SHP77 (cell line): ENCODE measurements around the gene ZNF800.

Experiments
- DNase-seq, 2 experiments: peaks; one replicate each; lab custom pipeline; 2025; lab: John Stamatoyannopoulos, UW

Gene ZNF800

DNA sequence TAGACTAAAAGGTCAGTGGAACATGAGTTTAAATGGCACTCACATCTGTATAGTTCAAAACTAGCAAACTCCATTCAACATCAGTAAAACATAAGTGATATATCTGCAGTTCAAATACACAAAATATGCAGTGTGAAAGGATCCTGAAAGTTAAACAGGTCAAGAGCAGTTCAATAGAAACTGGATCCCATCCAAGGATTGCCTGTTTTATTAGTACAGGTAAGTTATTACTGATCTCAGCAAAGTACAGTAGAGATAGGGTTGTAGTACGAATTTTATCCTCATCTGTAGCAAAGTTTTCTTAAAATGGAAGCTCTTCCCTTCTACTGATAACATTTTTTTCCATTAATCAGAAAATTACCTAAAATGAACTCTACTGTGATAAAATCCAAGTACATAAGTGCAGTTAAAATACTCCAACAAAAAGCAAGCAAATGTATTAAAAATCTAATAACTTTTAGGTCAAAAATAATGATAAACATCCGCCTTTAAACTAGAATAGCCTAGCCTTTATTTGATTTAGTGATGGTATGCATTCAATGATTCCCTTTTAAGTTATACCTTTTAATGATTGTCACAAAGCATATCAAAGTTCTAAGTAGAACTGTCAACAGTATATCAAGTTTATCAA lies 2.2 kb downstream of the ZNF800 start:
- no peak for DNase-seq

DNA sequence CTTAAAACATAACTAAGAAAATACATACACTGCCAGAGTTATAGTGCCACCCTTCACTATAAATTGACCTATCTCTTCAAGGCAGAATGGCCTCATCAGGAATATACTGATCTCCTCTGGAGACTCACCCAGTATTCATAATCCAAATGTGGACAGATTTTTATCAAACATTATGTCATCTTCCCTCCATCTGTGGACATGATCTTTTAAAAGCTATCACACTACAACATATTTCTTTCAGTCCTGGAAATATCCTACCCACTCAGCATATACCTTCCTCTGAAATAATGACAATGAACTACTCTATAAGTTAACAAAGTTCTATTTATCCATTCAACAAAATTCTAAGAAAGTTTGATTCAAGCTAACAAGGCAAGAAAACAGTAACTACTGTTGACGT lies 3.2 kb downstream of the ZNF800 start:
- DNase-seq: no peak

DNA sequence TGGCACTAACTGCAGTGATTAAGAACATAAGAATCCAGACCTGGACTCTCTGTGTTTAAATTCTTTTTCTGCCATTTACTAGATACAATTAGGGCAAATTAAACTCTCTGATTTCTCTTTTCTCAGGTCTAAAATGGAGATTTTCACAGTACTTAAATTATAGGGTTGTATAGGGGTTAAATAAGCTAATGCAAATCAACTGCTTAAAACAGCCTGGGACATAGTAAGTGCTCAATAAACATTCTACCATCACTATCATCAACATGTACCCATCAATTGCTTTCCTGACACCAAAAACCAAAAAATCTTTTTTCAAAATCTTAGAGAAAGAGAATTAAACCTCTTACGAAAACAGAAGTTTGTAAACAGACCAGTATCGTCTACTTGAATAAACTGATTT lies 4.5 kb downstream of the ZNF800 start:
- no peak for DNase-seq

DNA sequence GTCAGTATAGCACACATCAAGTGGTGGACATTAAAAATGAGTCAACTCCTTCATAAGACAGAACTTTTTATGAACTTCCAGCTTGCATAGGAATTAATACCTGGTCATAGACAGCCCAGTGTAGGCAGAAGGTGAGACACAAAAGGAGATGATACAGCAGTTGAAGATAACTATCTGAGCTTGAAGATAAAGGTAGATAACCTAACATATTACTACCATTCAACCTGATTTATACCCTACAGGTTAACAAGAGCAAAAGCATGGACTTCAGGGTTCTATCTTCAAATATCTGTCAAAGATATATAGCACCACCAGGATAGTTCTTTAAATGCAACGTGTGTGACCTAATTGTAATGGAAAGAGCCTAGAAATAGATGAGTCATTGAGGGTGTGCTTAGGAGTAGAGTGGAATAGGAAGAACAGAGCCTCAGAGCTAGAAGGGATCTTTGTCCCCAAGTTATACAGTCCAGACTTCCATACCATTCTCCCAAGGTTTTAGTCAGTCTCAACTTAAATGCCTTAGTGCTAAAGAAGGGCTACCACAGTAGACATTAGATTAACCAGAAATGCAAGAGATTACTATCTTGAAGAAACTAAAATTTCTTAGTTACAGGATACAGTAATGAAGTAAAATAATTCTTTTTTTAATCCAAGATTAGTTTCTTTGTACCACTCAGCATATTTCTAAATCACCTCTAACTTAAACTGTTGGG lies 9.2 kb downstream of the ZNF800 start:
- no peak for DNase-seq

DNA sequence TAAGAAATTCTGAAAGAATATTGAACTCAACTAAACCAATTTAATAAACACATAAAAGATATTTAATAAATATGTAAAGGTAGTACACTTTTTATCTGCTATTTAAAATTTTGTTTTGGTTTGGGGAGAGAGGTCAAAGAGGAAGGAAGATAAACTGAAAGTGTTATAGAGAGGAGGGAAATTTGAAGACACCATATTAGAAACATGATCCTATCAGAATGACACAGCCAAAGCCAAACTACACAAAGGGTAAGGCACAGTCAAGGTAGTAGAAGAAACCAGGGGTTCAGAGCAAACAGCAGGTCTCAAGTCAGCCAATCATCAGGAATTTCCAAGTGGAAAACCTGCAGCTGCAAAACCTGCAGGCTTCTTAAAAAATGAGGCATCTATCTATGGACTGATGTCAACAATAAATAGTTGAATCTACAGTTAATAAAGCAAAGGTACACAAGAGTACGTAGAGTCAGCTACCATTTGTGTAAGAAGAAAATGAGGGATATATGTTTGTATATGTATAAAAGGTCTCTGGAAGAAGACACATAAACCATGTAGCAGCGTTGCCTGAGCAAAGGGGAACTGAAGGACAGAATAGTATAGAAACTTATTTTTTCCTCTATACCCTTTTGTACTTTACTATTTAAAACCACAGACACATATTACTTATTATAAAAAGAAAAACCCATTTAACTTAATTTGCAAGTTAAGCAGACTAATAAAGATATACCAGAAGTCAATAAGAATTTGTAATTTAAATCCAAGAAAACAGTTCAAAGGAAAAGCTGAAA lies 10.0 kb downstream of the ZNF800 start:
- DNase-seq: no peak

DNA sequence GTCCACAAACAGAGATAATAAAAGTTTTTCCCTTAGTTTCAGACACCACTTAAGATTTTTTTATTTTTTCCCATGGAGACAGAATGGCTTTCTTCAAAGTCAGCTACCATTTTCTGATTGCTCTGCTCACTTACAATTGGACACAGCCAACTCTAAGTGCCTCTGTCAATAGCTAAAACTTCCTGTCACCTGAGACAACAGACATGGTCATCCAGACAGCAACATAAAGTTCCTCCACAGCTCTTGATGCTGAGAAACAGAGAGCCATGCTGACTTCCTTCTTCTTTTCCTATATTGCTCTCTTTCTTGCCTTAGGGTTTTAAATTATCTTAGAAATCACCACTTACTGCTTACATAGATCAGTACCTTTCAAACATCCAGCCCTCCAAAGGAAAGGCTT lies 12.0 kb downstream of the ZNF800 start:
- DNase-seq: no peak

DNA sequence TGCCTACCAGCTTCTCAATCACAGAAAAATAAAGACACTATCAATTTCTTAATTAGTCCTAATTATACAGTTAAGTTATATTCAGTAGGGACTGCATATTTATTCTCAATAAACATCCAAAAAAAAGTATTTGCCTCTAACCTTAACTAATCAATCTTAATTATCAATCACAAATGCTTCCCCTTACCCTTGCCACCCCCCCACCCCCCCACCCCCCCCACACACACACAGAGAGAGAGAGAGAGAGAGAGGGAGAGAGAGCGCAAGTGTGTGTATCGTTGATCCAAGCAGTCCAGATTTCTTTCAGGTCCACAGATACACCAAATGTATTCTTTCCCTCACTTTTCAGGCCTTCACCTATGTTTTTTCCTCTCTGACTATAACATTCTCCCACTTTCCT lies 12.9 kb downstream of the ZNF800 start:
- no peak for DNase-seq

DNA sequence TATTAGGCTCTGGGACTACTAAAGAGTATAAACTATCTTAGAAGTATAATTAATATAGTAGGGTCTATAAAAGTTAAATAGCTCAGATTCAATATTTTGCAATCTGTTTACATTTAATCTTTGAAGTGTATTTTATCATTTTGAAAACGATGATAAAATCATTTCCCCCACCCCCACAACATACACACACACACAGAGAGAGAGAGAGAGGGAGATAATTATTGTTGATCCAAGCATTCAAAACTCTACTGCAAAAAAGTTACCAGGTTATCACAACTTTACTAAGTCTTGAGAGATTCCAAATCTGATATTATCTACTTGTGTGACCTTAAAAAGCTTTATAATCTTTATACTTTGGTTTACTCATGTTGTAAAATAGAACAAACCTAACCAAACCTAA lies 14.0 kb downstream of the ZNF800 start:
- no peak for DNase-seq

DNA sequence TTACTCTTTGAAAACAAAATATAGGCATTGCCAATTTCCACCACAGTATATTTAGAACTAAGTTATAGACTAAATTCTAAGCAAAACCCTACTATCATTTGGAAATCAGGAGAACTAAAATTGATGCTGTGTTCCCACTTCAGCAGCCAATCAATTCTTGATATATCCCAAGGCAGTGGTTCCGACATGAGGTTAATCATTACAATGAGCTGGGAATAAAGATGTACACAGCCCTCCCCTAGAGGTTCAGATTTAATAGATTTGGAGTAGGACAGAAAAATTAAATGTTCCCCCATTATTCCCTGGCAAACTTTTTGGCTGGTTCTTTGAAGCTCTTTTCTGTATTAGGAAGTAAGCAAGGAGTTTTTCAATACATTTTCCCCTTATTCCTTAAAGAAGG lies 15.1 kb downstream of the ZNF800 start:
- no peak for DNase-seq

DNA sequence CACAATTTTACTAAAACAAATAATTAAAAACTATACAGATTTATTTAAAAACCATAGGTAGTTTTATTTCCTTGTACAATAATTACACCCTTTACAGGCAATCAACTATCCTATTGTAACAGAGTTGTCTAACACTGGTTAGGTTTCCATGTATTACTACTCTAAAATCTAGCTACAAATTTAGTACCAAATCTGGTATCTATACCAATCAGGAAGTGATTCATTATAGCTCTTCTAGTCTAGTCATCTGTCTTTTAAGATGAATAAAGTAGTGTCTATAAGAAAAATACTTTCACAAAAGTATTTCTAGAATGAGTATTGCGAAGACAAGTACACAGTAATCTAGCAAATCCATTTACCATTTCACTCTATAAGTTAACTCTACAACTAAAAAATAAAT lies 16.9 kb downstream of the ZNF800 start:
- DNase-seq: no peak

DNA sequence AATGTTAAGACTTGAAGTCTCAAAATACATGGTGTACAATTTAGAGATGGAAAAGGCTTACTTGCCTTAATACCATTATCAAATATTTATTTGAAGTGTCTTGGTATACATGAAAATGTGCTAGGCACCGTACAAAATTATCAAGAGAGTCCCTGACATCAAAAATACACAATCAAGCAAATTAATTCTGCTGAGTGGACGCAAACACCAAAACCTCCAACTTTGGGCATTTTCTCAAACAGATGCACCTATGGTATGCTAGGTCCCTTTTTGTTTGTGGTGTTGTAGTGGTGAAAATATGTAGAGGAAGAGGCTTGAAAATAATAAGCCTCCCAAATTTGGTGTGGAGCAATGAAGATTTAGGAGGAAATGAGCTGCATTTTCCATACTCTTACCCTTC lies 24.8 kb downstream of the ZNF800 start:
- no peak for DNase-seq

DNA sequence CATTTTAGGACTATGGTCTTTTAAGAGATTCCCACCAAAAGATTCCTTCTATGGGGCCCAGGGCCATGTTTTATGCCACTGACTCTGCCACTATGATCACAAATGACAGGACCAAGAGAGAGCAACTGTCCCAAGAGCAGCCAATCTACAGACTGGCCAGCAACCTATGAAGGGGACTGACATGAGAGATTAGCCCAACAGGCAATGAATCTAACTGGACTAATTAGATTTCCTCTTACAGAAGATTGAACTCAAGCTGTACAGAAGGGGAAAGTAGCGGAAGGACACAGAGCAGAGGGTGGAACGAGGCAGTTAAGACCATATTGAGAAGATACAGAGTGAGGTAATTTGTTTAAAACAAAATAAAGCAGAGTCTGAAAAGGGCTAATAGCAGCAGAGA lies 25.8 kb downstream of the ZNF800 start:
- DNase-seq: no peak

DNA sequence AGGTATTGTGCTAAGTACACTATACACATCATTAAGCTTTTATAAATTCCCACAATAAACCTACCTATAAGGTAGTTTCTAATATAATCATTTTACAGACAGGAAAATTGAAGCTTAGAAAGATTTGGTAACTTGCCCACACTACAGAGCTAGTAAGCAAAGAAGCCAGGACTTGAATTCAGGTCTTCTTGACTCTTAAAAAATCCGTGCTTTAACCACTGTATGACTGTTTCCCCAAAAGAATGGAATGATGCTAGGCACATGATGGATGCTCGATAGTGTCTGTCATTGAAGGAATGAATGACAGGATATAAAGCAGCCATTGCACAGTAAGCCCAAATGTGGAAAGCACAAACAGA lies 26.6 kb downstream of the ZNF800 start:
- DNase-seq: no peak

DNA sequence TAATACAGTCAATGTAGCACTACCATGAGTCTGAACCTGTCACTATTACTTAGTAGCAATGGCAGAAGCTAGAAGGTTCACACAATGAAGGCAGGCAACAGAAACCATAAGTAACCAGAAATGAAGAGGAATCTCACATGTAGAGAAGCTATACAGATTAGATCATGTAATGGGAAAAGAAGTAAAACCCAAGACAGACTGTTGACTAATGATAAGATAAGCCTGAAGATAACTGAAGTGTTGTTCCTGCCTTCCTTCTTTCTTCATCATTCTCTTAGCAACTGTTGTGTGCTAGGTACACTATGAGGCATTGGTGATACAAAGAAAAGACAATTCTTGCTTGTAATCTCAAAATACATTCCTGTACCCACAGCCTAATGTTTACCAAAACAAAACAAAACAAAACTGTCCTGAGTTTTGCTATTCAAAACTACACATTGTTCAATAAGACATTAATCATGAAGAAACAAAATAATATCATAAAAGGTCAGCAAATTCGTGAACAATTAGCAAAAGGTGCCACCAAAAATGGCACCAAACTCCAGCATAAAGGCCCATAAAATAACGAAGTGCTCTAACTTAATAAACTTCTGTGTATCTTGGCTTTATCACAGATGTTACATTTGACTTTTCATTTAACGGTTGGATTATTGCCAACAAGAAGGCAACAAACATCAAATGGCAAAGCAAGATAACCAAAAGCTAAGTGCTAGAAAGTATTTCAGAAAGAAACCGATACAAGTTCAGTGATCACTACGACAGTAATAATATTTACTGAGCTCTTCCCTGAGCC lies 27.1 kb downstream of the ZNF800 start:
- DNase-seq: no peak

DNA sequence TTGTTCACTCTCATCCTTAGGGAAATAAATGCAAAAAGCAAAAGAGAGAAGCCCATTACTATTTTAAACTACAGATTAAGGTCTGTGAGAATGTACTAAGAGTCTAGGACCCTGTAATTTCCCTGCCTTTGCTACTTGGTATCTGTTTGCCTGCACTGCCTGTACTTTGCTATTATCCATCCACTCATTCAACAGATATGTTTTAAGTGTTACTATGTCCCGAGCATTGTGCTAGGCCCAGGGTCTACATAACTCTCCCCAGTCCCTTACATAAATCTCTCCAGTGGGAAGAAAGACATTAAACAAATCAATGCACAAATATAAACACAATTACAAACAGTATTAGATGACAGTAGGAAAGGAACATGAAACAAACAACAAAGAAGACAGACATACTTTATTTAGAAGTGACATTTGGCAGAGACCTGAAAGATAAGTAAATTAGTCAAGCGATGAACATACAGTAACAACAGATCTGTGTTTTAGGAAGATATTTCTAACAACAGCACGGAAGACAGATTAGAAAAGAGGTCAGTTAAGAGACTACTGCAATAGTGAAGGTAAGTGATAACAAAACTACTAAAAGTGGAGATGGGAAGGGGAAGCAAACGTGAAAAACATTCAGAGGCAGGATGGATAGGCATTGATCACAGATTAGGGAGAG lies 30.0 kb downstream of the ZNF800 start:
- DNase-seq: no peak

DNA sequence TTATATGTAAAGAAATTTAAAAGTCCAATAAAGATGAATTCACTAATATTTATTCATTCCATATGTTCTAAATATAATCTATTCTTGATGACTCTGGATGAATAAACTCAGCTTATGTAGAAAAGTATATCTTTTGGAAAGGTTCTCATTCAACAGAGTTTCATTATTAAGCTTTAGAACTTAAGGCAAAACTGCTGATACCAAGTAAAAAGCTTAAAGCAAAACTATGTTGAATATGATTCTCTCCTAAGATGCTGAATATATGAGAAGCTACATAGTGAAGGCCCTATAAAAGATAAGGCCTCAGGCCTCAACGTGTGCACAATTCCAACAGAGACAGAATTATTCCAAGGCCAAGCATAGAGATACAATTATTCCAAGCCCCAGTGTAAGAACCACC lies 30.8 kb downstream of the ZNF800 start:
- DNase-seq: no peak

DNA sequence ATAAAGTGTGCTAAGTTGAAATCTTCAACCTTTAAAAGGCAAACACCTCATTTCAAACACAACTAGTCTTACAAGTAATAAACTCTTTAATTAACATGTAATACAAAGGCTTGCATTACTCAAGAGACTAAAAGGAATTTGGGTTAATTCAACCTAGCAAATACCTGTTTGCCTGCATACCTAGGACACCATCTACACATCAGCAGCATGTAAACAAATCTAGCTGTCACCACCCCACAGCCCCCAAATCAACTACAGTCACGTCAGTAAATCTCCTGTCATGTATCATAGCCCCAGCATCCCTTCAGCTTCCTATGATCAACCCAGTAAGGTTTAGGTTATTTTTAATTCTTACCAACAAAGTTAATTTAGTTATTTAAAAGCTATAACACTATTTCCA lies 33.5 kb downstream of the ZNF800 start:
- no peak for DNase-seq

DNA sequence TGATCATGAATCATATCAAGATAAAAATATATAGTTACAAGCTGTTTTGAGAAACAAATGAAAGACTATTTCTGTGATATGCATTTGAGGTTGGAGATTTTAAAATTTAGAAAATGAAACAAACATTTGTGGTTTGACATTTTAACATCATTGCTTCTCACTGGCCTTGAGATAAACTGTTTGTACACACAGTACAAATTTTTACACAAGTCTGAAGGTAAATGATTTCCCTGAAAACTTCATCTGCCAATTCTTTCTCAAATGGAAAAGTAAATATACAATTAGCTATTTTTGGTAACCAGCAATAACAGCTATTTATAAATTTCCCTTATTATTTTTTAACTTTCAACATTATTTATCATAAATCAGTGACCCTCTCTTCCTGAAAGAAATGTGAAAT lies 38.6 kb downstream of the ZNF800 start:
- no peak for DNase-seq

DNA sequence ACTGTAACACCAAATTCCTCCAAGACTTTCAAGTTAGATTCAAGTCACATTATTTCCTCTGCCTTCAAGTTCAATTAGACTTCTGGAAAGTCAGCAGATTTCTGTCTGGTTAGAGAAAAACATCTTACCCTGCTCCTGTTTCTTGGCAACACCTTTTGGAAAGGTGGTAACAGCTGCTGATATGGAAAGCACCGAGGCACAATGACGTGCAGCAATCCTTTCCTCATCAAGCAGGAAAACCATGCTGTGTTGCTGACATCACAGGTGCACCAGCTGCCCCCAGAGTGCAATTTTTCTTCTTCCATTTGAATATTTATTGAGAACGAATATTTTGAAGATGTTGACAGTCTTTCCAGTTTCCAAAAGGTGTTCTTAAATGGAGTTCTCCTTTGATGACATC lies 41.9 kb downstream of the ZNF800 start:
- no peak for DNase-seq

DNA sequence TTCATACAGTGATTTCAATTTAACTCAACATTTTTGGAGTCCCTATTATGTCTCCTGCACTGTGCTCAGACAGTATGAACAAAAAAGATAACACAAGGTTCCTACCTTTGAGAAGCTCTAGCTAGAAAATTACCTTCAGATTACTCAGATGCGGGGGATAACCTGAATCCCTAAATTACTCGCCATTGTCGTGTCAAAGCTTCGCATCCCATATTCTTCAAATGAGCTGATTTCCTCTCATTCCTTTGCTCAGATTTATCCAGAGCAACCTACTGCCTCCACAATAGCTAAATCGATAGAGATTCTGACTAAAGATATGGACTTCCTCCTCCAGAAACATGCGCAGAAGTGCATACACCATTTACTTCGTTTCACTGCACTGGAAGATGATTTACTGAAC lies 42.6 kb downstream of the ZNF800 start:
- DNase-seq: no peak

DNA sequence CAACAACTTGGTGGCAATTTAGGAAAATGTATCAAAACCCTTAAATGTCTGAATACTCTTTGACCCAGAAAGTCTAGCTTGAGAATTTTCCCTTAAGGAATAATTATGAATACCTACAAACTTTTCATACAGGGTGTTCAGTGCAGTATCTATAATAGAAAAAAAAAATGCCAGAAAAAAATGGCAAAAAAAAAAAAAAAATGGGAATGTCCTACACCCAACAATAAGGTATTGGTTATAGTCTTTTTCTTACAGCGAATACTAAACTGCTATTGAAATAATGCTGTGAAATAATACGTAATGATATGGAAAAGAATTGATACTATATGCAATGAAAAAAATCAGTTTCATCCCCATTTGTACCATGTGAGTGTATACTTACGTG lies 44.3 kb downstream of the ZNF800 start:
- no peak for DNase-seq

DNA sequence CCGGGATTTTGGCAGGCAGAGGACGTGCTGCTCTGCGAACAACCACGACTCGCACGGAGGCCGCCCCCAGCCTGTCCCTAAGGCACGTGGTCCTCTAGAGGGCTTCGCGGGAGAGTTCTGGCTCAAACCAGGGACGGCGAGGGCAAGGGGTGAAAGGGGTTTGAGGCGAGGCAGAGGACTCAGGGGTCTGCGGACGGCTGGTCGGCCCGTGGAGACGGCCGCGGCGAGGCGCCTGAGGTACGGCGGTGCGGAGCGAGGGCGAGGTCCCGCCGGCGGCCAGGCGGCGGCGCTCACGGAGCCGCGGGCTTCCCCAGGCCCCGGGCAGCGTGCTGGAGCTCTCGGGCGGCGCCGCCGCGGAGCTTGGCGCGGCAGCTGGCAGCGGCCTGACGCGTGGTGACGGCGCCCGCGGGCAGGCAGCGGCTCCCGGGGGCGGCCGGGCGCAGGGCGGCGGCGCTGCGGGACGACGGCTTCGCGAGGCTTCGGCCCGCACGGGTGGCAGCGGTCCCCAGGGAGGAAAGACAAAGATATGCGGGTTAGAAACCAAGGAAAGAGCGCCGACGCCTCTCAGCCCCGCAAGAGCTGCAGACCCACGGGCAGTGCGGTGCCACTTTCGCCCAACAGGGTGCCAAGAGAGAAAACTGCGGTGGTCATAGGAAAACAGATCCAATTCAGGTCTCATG lies 44.8 kb downstream of the ZNF800 start:
- no peak for DNase-seq
